ENCODE data around the gene TADA2B. TPM values are rescaled to one million over a fixed set of nuclear protein-coding genes. Genes with fewer than 3 reads are reported as not detected.

The TADA2B gene
- 5.7 and 7.6 TPM in 2 replicates for total RNA-seq (2014; rRNA removed; shearing (Covaris generic); ENCODE audit: low replicate concordance)

GRCh38 chr4:7043284-7044136 is at the start of gene TADA2B:
TSS of gene TADA2B (plus strand) at chr4:7043372. CDS start at chr4:7043580, 208 bp downstream.
- no peaks in the 10 kb centered on the region for H3K36me3 ChIP-seq
- peak within 1 kb of the TSS; percentile 82 for H3K4me3 ChIP-seq
- H3K27me3 ChIP-seq: no peaks in the 10 kb centered on the region
- peak; percentile 27 for DNase-seq
- H3K9me3 ChIP-seq: no peaks in the 10 kb centered on the region

GRCh38 chr4:6996481-6996880 is 46.7 kb upstream of the TADA2B start:
- no peak overlapping the region for H3K4me3 ChIP-seq
- H3K27me3 ChIP-seq: no peaks in the 10 kb centered on the region
- no peaks in the 10 kb centered on the region for H3K9me3 ChIP-seq
- no peak for DNase-seq
- peaks cover 6% of the 10 kb centered on the region for H3K36me3 ChIP-seq

- Histone ChIP-seq H3K4me3 (no peak overlapping the region), H3K27me3 (no peaks in the 10 kb centered on the region), H3K9me3 (no peaks in the 10 kb centered on the region), H3K36me3 (peaks cover 2% of the 10 kb centered on the region; the same call in 1 of the 2 replicates)
- no peak for DNase-seq
Observed at GRCh38 chr4:6999172-7000086, 43.7 kb upstream of the TADA2B start.

GRCh38 chr4:7000421-7001176 is 42.6 kb upstream of the TADA2B start:
- peaks cover 2% of the 10 kb centered on the region; the same call in 1 of the 2 replicates for H3K36me3 ChIP-seq

GRCh38 chr4:7001271-7001670 is 41.9 kb upstream of the TADA2B start:
- Histone ChIP-seq H3K36me3 (peaks cover 2% of the 10 kb centered on the region; the same call in 1 of the 2 replicates), H3K4me3 (no peak overlapping the region), H3K27me3 (no peaks in the 10 kb centered on the region), H3K9me3 (no peaks in the 10 kb centered on the region)
- no peak for DNase-seq

More at GRCh38 chr4:7000421-7001176, 42.6 kb upstream of the TADA2B start:
- no peaks in the 10 kb centered on the region for H3K27me3 ChIP-seq
- no peak for DNase-seq
- no peaks in the 10 kb centered on the region for H3K9me3 ChIP-seq
- H3K4me3 ChIP-seq: no peak overlapping the region

GRCh38 chr4:7002336-7002735 is 40.8 kb upstream of the TADA2B start:
- Histone ChIP-seq H3K36me3 (peaks cover 2% of the 10 kb centered on the region; the same call in 1 of the 2 replicates), H3K9me3 (no peaks in the 10 kb centered on the region), H3K27me3 (no peaks in the 10 kb centered on the region), H3K4me3 (no peak overlapping the region)
- no peak for DNase-seq

GRCh38 chr4:7003176-7003878 is 39.8 kb upstream of the TADA2B start:
- no peak overlapping the region for H3K4me3 ChIP-seq
- no peak for DNase-seq
- H3K9me3 ChIP-seq: no peaks in the 10 kb centered on the region
- H3K36me3 ChIP-seq: peaks cover 2% of the 10 kb centered on the region; the same call in 1 of the 2 replicates
- no peaks in the 10 kb centered on the region for H3K27me3 ChIP-seq

GRCh38 chr4:7003879-7004240 is 39.3 kb upstream of the TADA2B start:
- no peak for DNase-seq
- no peaks in the 10 kb centered on the region for H3K9me3 ChIP-seq
- peaks cover 2% of the 10 kb centered on the region; the same call in 1 of the 2 replicates for H3K36me3 ChIP-seq
- no peaks in the 10 kb centered on the region for H3K27me3 ChIP-seq
- no peak overlapping the region for H3K4me3 ChIP-seq

- DNase-seq: no peak
- Histone ChIP-seq H3K36me3 (peaks cover 2% of the 10 kb centered on the region; the same call in 1 of the 2 replicates), H3K27me3 (no peaks in the 10 kb centered on the region), H3K9me3 (no peaks in the 10 kb centered on the region), H3K4me3 (no peak overlapping the region)
Observed at GRCh38 chr4:7004331-7004730, 38.8 kb upstream of the TADA2B start.

GRCh38 chr4:7005571-7005970 is 37.6 kb upstream of the TADA2B start:
- DNase-seq: no peak
- Histone ChIP-seq H3K27me3 (no peaks in the 10 kb centered on the region), H3K4me3 (no peak overlapping the region), H3K36me3 (no peaks in the 10 kb centered on the region; the same call in 1 of the 2 replicates), H3K9me3 (no peaks in the 10 kb centered on the region)

GRCh38 chr4:7006411-7006810 is 36.8 kb upstream of the TADA2B start:
- Histone ChIP-seq H3K4me3 (no peak overlapping the region), H3K27me3 (no peaks in the 10 kb centered on the region), H3K9me3 (no peaks in the 10 kb centered on the region), H3K36me3 (no peaks in the 10 kb centered on the region; the same call in 1 of the 2 replicates)
- DNase-seq: no peak

GRCh38 chr4:7007142-7007907 is 35.8 kb upstream of the TADA2B start:
- Histone ChIP-seq H3K4me3 (no peak overlapping the region), H3K27me3 (no peaks in the 10 kb centered on the region), H3K9me3 (no peaks in the 10 kb centered on the region), H3K36me3 (peaks cover under 1% of the 10 kb centered on the region)
- DNase-seq: no peak

GRCh38 chr4:7007944-7008343 is 35.2 kb upstream of the TADA2B start:
- no peaks in the 10 kb centered on the region for H3K9me3 ChIP-seq
- no peak for DNase-seq
- H3K4me3 ChIP-seq: no peak overlapping the region
- peaks cover 4% of the 10 kb centered on the region for H3K36me3 ChIP-seq
- H3K27me3 ChIP-seq: no peaks in the 10 kb centered on the region

GRCh38 chr4:7009564-7009963 is 33.6 kb upstream of the TADA2B start:
- Histone ChIP-seq H3K36me3 (peaks cover 8% of the 10 kb centered on the region), H3K4me3 (no peak overlapping the region), H3K27me3 (no peaks in the 10 kb centered on the region), H3K9me3 (no peaks in the 10 kb centered on the region)
- no peak for DNase-seq

GRCh38 chr4:7013175-7013574 is 30.0 kb upstream of the TADA2B start:
- DNase-seq: no peak
- H3K9me3 ChIP-seq: no peaks in the 10 kb centered on the region
- no peaks in the 10 kb centered on the region for H3K27me3 ChIP-seq
- H3K36me3 ChIP-seq: peaks cover 8% of the 10 kb centered on the region
- H3K4me3 ChIP-seq: no peak overlapping the region
